Glutamatergic neuron (in vitro differentiated cells): ENCODE measurements around the gene ALDOA. TPM values are rescaled to one million over a fixed set of nuclear protein-coding genes. Genes with fewer than 3 reads are reported as not detected.

Experiments used
- DNase-seq: peaks from one replicate; pipeline ENCODE4 v3.0.0; 2022
- H3K27ac Mint-ChIP-seq: one replicate; pipeline ENCODE4 v1.8.0; 2020; ENCODE audit warnings: mild to moderate bottlenecking, mixed read lengths, inconsistent platforms; ENCODE audit not compliant: unreplicated experiment
- H3K27me3 Mint-ChIP-seq: one replicate; pipeline ENCODE4 v1.8.0; 2020; ENCODE audit warnings: mild to moderate bottlenecking, moderate library complexity, mixed read lengths, inconsistent platforms; ENCODE audit not compliant: unreplicated experiment
- H3K36me3 Mint-ChIP-seq: one replicate; pipeline ENCODE4 v1.8.0; 2020; ENCODE audit warnings: mild to moderate bottlenecking, mixed read lengths, inconsistent platforms; ENCODE audit not compliant: unreplicated experiment
- H3K4me1 Mint-ChIP-seq: one replicate; pipeline ENCODE4 v1.8.0; 2020; ENCODE audit warnings: mild to moderate bottlenecking, low read depth, mixed read lengths, inconsistent platforms; ENCODE audit not compliant: unreplicated experiment
- H3K4me3 Mint-ChIP-seq: one replicate; pipeline ENCODE4 v1.8.0; 2020; ENCODE audit warnings: mild to moderate bottlenecking, mixed read lengths, inconsistent platforms; ENCODE audit not compliant: unreplicated experiment
- H3K9me3 Mint-ChIP-seq: one replicate; pipeline ENCODE4 v1.8.0; 2020; ENCODE audit warnings: mild to moderate bottlenecking, moderate library complexity, mixed read lengths, inconsistent platforms; ENCODE audit not compliant: unreplicated experiment
- CTCF ChIP-seq: fragments of 200-600 bp; sonication (generic); IDR thresholded peaks from one replicate; pipeline ENCODE4 v1.5.0; 2021; ENCODE audit not compliant: partially characterized antibody, unreplicated experiment
- total RNA-seq: library from RNA; stranded (reverse); fragmentation: NEBNext Ultra II Directional; extraction: Animal tissue kit (Norgen Biotek cat#: 25700); gene quantifications from one replicate; pipeline ENCODE4 v1.2.1, GENCODE V29; 2021; ENCODE audit not compliant: unreplicated experiment

ALDOA gene
- total RNA-seq, 1 donor from 2014 or later = 437 TPM

DNA sequence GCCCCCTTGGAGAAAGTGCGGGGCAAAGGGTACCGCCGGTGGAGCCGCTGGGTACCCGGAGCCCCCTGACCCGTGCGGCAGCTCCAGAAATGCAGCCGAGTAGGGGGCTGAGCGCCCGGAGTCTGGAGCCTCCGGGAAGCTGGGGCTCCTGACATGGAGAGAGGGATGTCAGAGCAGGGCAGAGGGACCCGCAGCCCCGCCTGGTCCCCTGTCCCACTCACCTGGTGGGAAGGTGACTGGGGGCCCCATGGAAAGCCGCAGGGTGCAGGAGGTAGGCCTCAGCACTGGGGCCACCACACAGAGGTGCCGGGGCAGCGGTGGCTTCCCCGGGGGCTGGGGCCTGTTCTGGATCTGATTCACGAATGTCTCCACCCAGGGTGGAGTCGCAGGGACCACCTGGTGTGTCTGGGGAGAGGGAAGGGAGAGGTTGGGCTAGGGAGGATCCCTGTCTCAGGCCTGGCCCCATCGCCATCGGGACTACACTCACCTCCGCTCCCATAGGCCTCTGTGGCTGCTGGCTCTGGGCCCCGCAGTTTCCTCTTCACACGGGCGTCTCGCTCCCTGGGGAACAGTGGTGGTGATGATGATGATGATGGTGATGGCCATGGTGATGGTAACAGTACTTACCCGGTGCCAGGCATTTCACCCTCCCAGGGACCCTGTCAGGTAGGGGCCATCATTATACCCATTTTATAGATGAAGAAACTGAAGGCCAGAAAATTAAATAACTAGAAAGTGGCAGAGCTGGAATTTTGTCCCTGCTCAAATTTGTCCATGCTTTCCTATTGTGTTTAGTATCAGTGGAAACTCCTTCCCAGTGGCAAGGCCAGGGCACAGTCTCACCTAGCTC, 21.0 kb downstream of the ALDOA start:
- no peak for TF ChIP-seq CTCF
- Mint-ChIP-seq H3K36me3 (no peaks in the 10 kb centered on the region), H3K4me3 (no peak overlapping the region), H3K27me3 (peaks cover 7% of the 10 kb centered on the region), H3K9me3 (peaks cover 4% of the 10 kb centered on the region), H3K4me1 (peaks cover 2% of the 10 kb centered on the region), H3K27ac (no peak overlapping the region)
- DNase-seq = no peak

DNA sequence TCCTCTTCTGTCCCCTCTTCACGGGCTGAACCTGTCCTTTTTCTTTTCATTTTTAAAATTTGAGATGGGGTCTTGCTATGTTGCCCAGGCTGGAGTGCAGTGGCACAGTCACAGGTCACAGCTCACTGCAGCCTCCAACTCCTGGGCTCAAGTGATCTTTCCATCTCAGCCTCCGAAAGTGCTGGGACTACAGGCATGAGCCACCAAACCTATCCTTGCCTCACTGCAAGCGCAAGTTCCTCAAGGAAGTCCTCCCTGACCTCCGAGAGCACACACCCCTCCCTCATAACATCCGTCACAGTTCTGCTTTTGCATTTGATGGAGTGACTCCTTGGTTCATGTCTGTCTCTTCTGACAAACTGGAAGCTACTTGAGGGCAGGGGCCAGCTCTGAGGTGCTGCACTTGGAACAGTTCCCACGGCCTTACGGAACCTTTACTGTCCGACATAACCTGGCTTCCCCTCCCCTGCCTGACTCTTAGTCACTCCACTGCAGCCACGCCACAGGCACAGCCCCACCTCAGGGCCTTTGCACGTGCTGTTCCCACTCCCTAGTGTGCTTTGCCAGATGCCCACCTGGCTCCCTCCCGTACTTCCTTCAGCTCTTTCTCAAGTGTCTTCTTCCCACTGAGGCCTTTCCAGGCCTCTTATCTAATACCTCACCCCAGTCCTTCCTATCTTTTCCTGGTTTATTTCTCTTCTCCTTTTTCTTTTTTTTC, 21.8 kb downstream of the ALDOA start:
- peaks cover 4% of the 10 kb centered on the region for H3K4me1 Mint-ChIP-seq
- no peak for DNase-seq
- no peaks in the 10 kb centered on the region for H3K36me3 Mint-ChIP-seq
- peaks cover 4% of the 10 kb centered on the region for H3K9me3 Mint-ChIP-seq
- H3K4me3 Mint-ChIP-seq = peak overlapping the region; percentile 8
- H3K27ac Mint-ChIP-seq = no peak overlapping the region
- peaks cover 7% of the 10 kb centered on the region for H3K27me3 Mint-ChIP-seq
- TF ChIP-seq CTCF = no peak

GRCh38 chr16:30088237-30088831, 22.8 kb downstream of the ALDOA start:
- no peaks in the 10 kb centered on the region for H3K36me3 Mint-ChIP-seq
- no peak overlapping the region for H3K4me3 Mint-ChIP-seq
- DNase-seq = no peak
- TF ChIP-seq CTCF = no peak
- peaks cover 4% of the 10 kb centered on the region for H3K27me3 Mint-ChIP-seq
- peaks cover 8% of the 10 kb centered on the region for H3K4me1 Mint-ChIP-seq
- no peak overlapping the region for H3K27ac Mint-ChIP-seq
- peaks cover 4% of the 10 kb centered on the region for H3K9me3 Mint-ChIP-seq

GRCh38 chr16:30088832-30089624, 23.5 kb downstream of the ALDOA start:
- no peak overlapping the region for H3K27ac Mint-ChIP-seq
- H3K27me3 Mint-ChIP-seq = peaks cover 4% of the 10 kb centered on the region
- H3K36me3 Mint-ChIP-seq = no peaks in the 10 kb centered on the region

More at GRCh38 chr16:30088832-30089624, 23.5 kb downstream of the ALDOA start:
- no peak for DNase-seq
- Mint-ChIP-seq H3K9me3 (peaks cover 4% of the 10 kb centered on the region), H3K4me3 (no peak overlapping the region), H3K4me1 (peaks cover 8% of the 10 kb centered on the region)
- no peak for TF ChIP-seq CTCF
